Parathyroid adenoma (tissue), 2 donors: ENCODE data around the gene PPP4R2.

Experiments
- H2AFZ ChIP-seq: fragments of 300-600 bp; sonication (generic); one replicate; pipeline ENCODE4 v1.7.0; 2017; ENCODE audit warnings: antibody characterized with exemption, mild to moderate bottlenecking
- H3K27ac ChIP-seq: fragments of 300-600 bp; sonication (generic); one replicate; pipeline ENCODE4 v1.7.0; 2017
- H3K27me3 ChIP-seq: fragments of 300-600 bp; sonication (generic); one replicate; pipeline ENCODE4 v1.7.0; 2017; ENCODE audit warnings: low read length; ENCODE audit not compliant: control insufficient read depth, insufficient read depth
- H3K36me3 ChIP-seq: fragments of 300-600 bp; sonication (generic); one replicate; pipeline ENCODE4 v1.7.0; 2017; ENCODE audit warnings: low read length; ENCODE audit not compliant: control insufficient read depth, insufficient read depth
- H3K4me1 ChIP-seq: fragments of 300-600 bp; sonication (generic); one replicate; pipeline ENCODE4 v1.7.0; 2017; ENCODE audit warnings: control low read depth
- H3K4me2 ChIP-seq: fragments of 300-600 bp; sonication (generic); one replicate; pipeline ENCODE4 v1.7.0; 2017; ENCODE audit warnings: low read length
- H3K4me3 ChIP-seq: fragments of 300-600 bp; sonication (generic); one replicate; pipeline ENCODE4 v1.7.0; 2017; ENCODE audit warnings: low read depth, low read length
- H3K79me2 ChIP-seq: fragments of 300-600 bp; sonication (generic); one replicate; pipeline ENCODE4 v1.7.0; 2017; ENCODE audit warnings: control low read depth
- H3K9ac ChIP-seq: fragments of 300-600 bp; sonication (generic); one replicate; pipeline ENCODE4 v1.7.0; 2017; ENCODE audit warnings: mild to moderate bottlenecking
- H3K9me3 ChIP-seq: fragments of 300-600 bp; sonication (generic); one replicate; pipeline ENCODE4 v1.7.0; 2017; ENCODE audit warnings: low read length; ENCODE audit not compliant: control insufficient read depth
- TF ChIP-seq, protein P1 (sequence below): fragments of 300-600 bp; sonication (generic); IDR thresholded peaks from one replicate; pipeline ENCODE4 v1.7.0; 2017; ENCODE audit warnings: antibody characterized with exemption, mild to moderate bottlenecking
- donor health status: primary hyperparathyroidism.

PPP4R2 gene

GRCh38 chr3:72974956-72975355 lies 21.7 kb upstream of the PPP4R2 start:
- Histone ChIP-seq H3K36me3 (no peaks in the 10 kb centered on the region), H3K4me2 (no peak overlapping the region), H3K27me3 (no peaks in the 10 kb centered on the region), H3K79me2 (no peaks in the 10 kb centered on the region), H3K4me1 (no peaks in the 10 kb centered on the region), H3K4me3 (no peak overlapping the region), H2AFZ (no peak overlapping the region), H3K9ac (no peak overlapping the region), H3K27ac (no peak overlapping the region), H3K9me3 (no peaks in the 10 kb centered on the region)
- TF ChIP-seq, protein P1, sequence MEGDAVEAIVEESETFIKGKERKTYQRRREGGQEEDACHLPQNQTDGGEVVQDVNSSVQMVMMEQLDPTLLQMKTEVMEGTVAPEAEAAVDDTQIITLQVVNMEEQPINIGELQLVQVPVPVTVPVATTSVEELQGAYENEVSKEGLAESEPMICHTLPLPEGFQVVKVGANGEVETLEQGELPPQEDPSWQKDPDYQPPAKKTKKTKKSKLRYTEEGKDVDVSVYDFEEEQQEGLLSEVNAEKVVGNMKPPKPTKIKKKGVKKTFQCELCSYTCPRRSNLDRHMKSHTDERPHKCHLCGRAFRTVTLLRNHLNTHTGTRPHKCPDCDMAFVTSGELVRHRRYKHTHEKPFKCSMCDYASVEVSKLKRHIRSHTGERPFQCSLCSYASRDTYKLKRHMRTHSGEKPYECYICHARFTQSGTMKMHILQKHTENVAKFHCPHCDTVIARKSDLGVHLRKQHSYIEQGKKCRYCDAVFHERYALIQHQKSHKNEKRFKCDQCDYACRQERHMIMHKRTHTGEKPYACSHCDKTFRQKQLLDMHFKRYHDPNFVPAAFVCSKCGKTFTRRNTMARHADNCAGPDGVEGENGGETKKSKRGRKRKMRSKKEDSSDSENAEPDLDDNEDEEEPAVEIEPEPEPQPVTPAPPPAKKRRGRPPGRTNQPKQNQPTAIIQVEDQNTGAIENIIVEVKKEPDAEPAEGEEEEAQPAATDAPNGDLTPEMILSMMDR, result no peak

DNA sequence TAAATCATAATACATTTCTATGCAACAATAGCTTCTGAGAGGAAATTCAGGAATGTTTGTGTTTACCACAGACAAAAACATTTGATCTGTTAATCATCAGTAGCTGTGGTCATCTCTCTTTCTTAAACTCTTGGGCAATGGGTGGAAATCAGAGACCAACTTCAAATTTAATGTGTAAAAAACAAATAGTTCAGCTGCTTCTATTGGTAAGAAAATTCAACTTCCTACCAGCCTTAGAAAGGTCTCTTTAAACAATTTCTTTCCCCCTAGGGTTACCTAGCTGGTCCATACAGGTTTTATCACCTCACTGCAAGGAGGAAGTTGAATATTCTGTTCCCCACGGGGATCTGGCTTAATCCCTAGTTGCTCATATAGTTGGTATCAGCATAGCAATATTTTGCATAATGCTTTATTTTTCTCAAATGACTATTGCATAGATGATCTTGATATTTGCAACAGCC lies 20.3 kb upstream of the PPP4R2 start:
- Histone ChIP-seq H3K4me3 (no peak overlapping the region), H3K79me2 (no peaks in the 10 kb centered on the region), H3K27ac (no peak overlapping the region), H3K9ac (no peak overlapping the region), H3K36me3 (no peaks in the 10 kb centered on the region), H3K4me2 (no peak overlapping the region), H3K4me1 (no peaks in the 10 kb centered on the region), H2AFZ (no peak overlapping the region), H3K27me3 (no peaks in the 10 kb centered on the region), H3K9me3 (no peaks in the 10 kb centered on the region)
- TF ChIP-seq, protein P1, result no peak

GRCh38 chr3:72977060-72977808 lies 19.4 kb upstream of the PPP4R2 start:
- no peak overlapping the region for H3K27ac ChIP-seq
- TF ChIP-seq, protein P1, result no peak

GRCh38 chr3:72982609-72983366 lies 13.8 kb upstream of the PPP4R2 start:
- Histone ChIP-seq H3K36me3 (no peaks in the 10 kb centered on the region), H3K4me2 (no peak overlapping the region), H3K79me2 (no peaks in the 10 kb centered on the region), H3K27me3 (no peaks in the 10 kb centered on the region), H2AFZ (no peak overlapping the region), H3K27ac (no peak overlapping the region), H3K9me3 (no peaks in the 10 kb centered on the region), H3K4me1 (no peaks in the 10 kb centered on the region), H3K4me3 (no peak overlapping the region), H3K9ac (no peak overlapping the region)
- TF ChIP-seq, protein P1, result no peak

More at GRCh38 chr3:72977060-72977808, 19.4 kb upstream of the PPP4R2 start:
- no peaks in the 10 kb centered on the region for H3K36me3 ChIP-seq
- H3K4me1 ChIP-seq, result no peaks in the 10 kb centered on the region
- H2AFZ ChIP-seq, result no peak overlapping the region
- no peaks in the 10 kb centered on the region for H3K27me3 ChIP-seq
- H3K4me2 ChIP-seq, result no peak overlapping the region
- H3K9me3 ChIP-seq, result no peaks in the 10 kb centered on the region
- H3K79me2 ChIP-seq, result no peaks in the 10 kb centered on the region
- H3K9ac ChIP-seq, result no peak overlapping the region
- H3K4me3 ChIP-seq, result no peak overlapping the region
